Measurements from ENCODE around the gene LILRB3. TPM values are rescaled to one million over a fixed set of nuclear protein-coding genes. Genes with fewer than 3 reads are reported as not detected.

The LILRB3 gene
- total RNA-seq, 2 donors from 2014 or later, result 0.44 to 4.1 TPM

- DNase-seq, result no peak
- no peak overlapping the region for H3K4me3 ChIP-seq
- intact Hi-C loops (cut with DNase I), result no loop called here
- H3K9me3 ChIP-seq, result no peaks in the 10 kb centered on the region
- H3K4me1 ChIP-seq, result no peaks in the 10 kb centered on the region
- H3K27me3 ChIP-seq, result peaks cover 3% of the 10 kb centered on the region
- H3K36me3 ChIP-seq, result no peaks in the 10 kb centered on the region
- H3K27ac ChIP-seq, result no peak overlapping the region
- TF ChIP-seq CTCF (IDR thresholded peaks at IDR 0.05), result no peak
- no peak overlapping the region for H3K9ac ChIP-seq (ENCODE audit: low read depth in 2 of 2, low read length in 2 of 2)
Observed at GRCh38 chr19:54253331-54254194, 30.8 kb upstream of the LILRB3 start.

- Histone ChIP-seq H3K4me1 (no peaks in the 10 kb centered on the region), H3K9me3 (no peaks in the 10 kb centered on the region), H3K36me3 (no peaks in the 10 kb centered on the region), H3K9ac (ENCODE audit: low read depth in 2 of 2, low read length in 2 of 2) (no peak overlapping the region), H3K27ac (no peak overlapping the region), H3K4me3 (no peak overlapping the region), H3K27me3 (no peaks in the 10 kb centered on the region)
- no peak for DNase-seq
- intact Hi-C loops (cut with DNase I), result no loop called here
- no peak for TF ChIP-seq CTCF (IDR thresholded peaks at IDR 0.05)
Observed at GRCh38 chr19:54252845-54253244, 30.0 kb upstream of the LILRB3 start.

GRCh38 chr19:54252243-54252642 lies 29.4 kb upstream of the LILRB3 start:
- no peaks in the 10 kb centered on the region for H3K36me3 ChIP-seq
- no peak overlapping the region for H3K4me3 ChIP-seq
- no peak for TF ChIP-seq CTCF (IDR thresholded peaks at IDR 0.05)
- H3K27me3 ChIP-seq, result no peaks in the 10 kb centered on the region
- no peaks in the 10 kb centered on the region for H3K4me1 ChIP-seq
- intact Hi-C loops (cut with DNase I), result no loop called here
- H3K27ac ChIP-seq, result no peak overlapping the region
- H3K9me3 ChIP-seq, result no peaks in the 10 kb centered on the region
- no peak overlapping the region for H3K9ac ChIP-seq (ENCODE audit: low read depth in 2 of 2, low read length in 2 of 2)
- DNase-seq, result no peak

- Histone ChIP-seq H3K27ac (peak overlapping the region; percentile 27), H3K27me3 (no peaks in the 10 kb centered on the region), H3K9me3 (no peaks in the 10 kb centered on the region), H3K9ac (ENCODE audit: low read depth in 2 of 2, low read length in 2 of 2) (no peak overlapping the region), H3K36me3 (no peaks in the 10 kb centered on the region), H3K4me3 (no peak overlapping the region), H3K4me1 (no peaks in the 10 kb centered on the region)
- intact Hi-C loops (cut with DNase I), result no loop called here
- no peak for TF ChIP-seq CTCF (IDR thresholded peaks at IDR 0.05)
- DNase-seq, result no peak
Observed at GRCh38 chr19:54248016-54248601, 25.3 kb upstream of the LILRB3 start.

GRCh38 chr19:54247106-54247930 lies 24.5 kb upstream of the LILRB3 start:
- no peak for TF ChIP-seq CTCF (IDR thresholded peaks at IDR 0.05)
- Histone ChIP-seq H3K4me3 (no peak overlapping the region), H3K27me3 (no peaks in the 10 kb centered on the region), H3K36me3 (no peaks in the 10 kb centered on the region), H3K4me1 (no peaks in the 10 kb centered on the region), H3K27ac (peak overlapping the region; percentile 27), H3K9ac (ENCODE audit: low read depth in 2 of 2, low read length in 2 of 2) (no peak overlapping the region), H3K9me3 (no peaks in the 10 kb centered on the region)
- intact Hi-C loops (cut with DNase I), result no loop called here
- DNase-seq, result no peak

All from colonic mucosa (tissue), 4 donors.